Measurements from ENCODE around the gene FMO1. TPM values are rescaled to one million over a fixed set of nuclear protein-coding genes. Genes with fewer than 3 reads are reported as not detected.
"Not testable (repeated sequence)": the region's sequence is repeated elsewhere in the genome, so short reads cannot be mapped to it uniquely, and the experiment has no call there.

FMO1 gene
- total and polyA plus RNA-seq, 7 donors, result 0.03 to 0.30 (median 0.24) TPM; not detected in 3

DNA sequence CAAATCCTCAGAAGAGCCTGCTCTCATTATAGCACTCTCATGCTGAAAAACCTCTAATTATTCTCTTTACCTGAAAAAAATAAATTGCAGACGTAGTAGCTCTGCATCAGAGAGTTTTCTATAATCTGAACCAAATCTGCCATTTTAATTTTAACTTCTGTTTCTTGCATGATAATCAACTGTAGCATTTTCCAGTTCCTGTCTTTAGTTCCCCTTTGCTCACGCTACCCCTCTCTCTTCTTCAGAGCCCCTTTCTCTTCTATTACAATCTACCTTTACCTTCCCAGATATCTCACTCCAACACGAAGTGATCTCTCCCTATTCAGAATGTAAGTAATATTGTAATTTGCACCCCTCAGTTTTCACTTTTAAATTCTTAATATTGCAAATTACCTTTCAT is 31.4 kb downstream of the FMO1 start:
- Histone ChIP-seq H3K27ac (no peak overlapping the region), H3K27me3 (ENCODE audit: insufficient read depth in 3 of 3, low read length in 2 of 3) (no peaks in the 10 kb centered on the region), H3K4me1 (no peaks in the 10 kb centered on the region), H3K36me3 (ENCODE audit: insufficient read depth in 1 of 2, low read depth in 1 of 2) (no peaks in the 10 kb centered on the region), H3K9me3 (no peaks in the 10 kb centered on the region), H3K4me3 (no peak overlapping the region)
- no peak for TF ChIP-seq CTCF (IDR thresholded peaks at IDR 0.05)
- intact Hi-C loops (cut with DNase I), result no loop called here
- DNase-seq (no peak), ATAC-seq (no peak)
- WGBS, 3 donors, result 76 to 79% (median 77%) methylated on average over 3 of the region's 3 CpGs

DNA sequence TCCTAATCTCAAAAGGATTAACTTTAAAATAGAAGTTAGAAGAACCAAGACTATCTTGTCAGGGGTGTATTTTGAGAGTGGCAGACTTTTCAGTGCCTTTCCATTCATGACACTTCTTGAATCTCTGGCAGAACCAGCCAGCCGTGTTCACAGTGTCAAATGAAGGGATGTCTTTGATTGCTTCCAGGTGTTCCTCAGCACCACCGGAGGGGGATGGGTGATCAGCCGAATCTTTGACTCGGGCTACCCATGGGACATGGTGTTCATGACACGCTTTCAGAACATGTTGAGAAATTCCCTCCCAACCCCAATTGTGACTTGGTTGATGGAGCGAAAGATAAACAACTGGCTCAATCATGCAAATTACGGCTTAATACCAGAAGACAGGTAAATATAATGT is 32.3 kb downstream of the FMO1 start:
- 77 to 80% (median 80%) methylated on average over 7 of the region's 7 CpGs for WGBS, 3 donors
- no peak for TF ChIP-seq CTCF (IDR thresholded peaks at IDR 0.05)
- DNase-seq, result no peak
- no peaks in the 10 kb centered on the region for H3K9me3 ChIP-seq
- no peaks in the 10 kb centered on the region for H3K36me3 ChIP-seq (ENCODE audit: insufficient read depth in 1 of 2, low read depth in 1 of 2)
- no peak overlapping the region for H3K4me3 ChIP-seq
- intact Hi-C loops (cut with DNase I), result no loop called here
- H3K27me3 ChIP-seq (ENCODE audit: insufficient read depth in 3 of 3, low read length in 2 of 3), result no peaks in the 10 kb centered on the region
- H3K27ac ChIP-seq, result no peak overlapping the region
- no peaks in the 10 kb centered on the region for H3K4me1 ChIP-seq
- no peak for ATAC-seq

DNA sequence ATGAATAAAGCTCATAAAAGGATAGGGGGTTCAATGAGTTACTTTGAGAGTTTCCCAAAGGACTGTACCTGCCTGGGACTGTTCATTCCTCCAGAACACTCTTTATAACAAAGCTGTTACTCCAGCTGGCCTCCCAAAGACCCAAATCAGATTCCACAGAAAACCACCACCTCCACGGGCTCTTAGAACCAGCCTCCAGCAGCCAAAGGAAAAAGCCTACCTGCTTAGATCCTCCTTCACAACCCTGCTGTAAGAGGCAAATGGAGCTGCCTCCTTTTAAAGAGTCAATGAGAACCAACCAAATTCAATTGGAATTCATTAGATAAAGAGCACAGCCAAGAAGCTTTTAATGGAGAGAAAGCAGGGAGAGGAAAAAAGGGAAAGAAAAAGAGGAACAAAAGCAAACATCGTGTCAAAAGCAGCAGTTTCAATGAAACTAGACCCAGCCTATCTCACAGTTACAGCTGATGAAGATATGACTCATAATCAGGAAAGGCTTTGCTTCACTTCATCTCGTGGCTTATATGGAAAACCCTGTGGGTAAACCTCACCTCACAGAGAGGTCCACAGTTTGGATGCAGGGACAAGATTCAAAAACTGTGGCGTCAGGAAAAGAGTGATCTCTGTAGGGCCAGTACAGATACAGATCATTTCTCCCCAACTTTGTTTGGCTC is 37.9 kb downstream of the FMO1 start:
- ATAC-seq, result no peak
- TF ChIP-seq CTCF (IDR thresholded peaks at IDR 0.05), result no peak
- intact Hi-C loops (cut with DNase I), result no loop called here

GRCh38 chr1:171290621-171291020 is 42.3 kb downstream of the FMO1 start:
- no peak for DNase-seq
- no peak for ATAC-seq
- Histone ChIP-seq H3K4me3 (no peak overlapping the region), H3K4me1 (no peaks in the 10 kb centered on the region), H3K27ac (no peak overlapping the region), H3K9me3 (no peaks in the 10 kb centered on the region), H3K36me3 (ENCODE audit: insufficient read depth in 1 of 2, low read depth in 1 of 2) (no peaks in the 10 kb centered on the region), H3K27me3 (ENCODE audit: insufficient read depth in 3 of 3, low read length in 2 of 3) (no peaks in the 10 kb centered on the region)
- no peak for TF ChIP-seq CTCF (IDR thresholded peaks at IDR 0.05)
- intact Hi-C loops (cut with DNase I), result no loop called here
- 63 to 73% (median 66%) methylated on average over 2 of the region's 2 CpGs for WGBS, 3 donors

More for the DNA sequence above, 37.9 kb downstream of the FMO1 start:
- no peak overlapping the region for H3K4me3 ChIP-seq
- no peaks in the 10 kb centered on the region for H3K36me3 ChIP-seq (ENCODE audit: insufficient read depth in 1 of 2, low read depth in 1 of 2)
- WGBS, 3 donors, result 65 to 77% (median 66%) methylated on average over 4 of the region's 4 CpGs
- H3K4me1 ChIP-seq, result no peaks in the 10 kb centered on the region
- no peak for DNase-seq
- no peaks in the 10 kb centered on the region for H3K9me3 ChIP-seq
- H3K27ac ChIP-seq, result no peak overlapping the region
- no peaks in the 10 kb centered on the region for H3K27me3 ChIP-seq (ENCODE audit: insufficient read depth in 3 of 3, low read length in 2 of 3)

- Histone ChIP-seq H3K27me3 (ENCODE audit: insufficient read depth in 3 of 3, low read length in 2 of 3) (no peaks in the 10 kb centered on the region), H3K9me3 (no peaks in the 10 kb centered on the region), H3K4me1 (no peaks in the 10 kb centered on the region), H3K36me3 (ENCODE audit: insufficient read depth in 1 of 2, low read depth in 1 of 2) (no peaks in the 10 kb centered on the region), H3K27ac (no peak overlapping the region), H3K4me3 (no peak overlapping the region)
- TF ChIP-seq CTCF (IDR thresholded peaks at IDR 0.05), result no peak
- 11 to 21% (median 17%) methylated on average over 1 of the region's 1 CpG for WGBS, 3 donors
- intact Hi-C loops (cut with DNase I), result no loop called here
- no peak for DNase-seq
- no peak for ATAC-seq
These were observed 44.5 kb downstream of the FMO1 start for GRCh38 chr1:171292799-171293198.

DNA sequence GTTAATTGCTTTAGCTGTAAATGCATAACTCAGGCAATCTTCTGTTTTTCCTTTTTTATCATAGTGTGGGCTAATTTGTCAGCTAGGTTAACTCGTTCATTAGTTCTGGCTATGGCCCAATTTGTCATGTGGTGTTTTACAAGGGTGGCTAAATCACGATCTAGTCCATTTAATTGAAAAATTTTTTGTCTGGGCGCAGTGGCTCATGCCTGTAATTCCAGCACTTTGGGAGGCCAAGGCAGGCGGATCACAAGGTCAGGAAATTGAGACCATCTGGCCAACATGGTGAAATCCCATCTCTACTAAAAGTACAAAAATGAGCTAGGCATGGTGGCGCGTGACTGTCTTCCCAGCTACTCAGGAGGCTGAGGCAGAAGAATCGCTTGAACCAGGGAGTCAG is 47.1 kb downstream of the FMO1 start:
- H3K27ac ChIP-seq; H3K27me3 ChIP-seq (ENCODE audit: insufficient read depth in 3 of 3, low read length in 2 of 3); intact Hi-C loops (cut with DNase I); ATAC-seq; DNase-seq; H3K4me3 ChIP-seq; H3K4me1 ChIP-seq; H3K9me3 ChIP-seq; H3K36me3 ChIP-seq (ENCODE audit: insufficient read depth in 1 of 2, low read depth in 1 of 2): not testable (repeated sequence)
- 48 to 61% (median 51%) methylated on average over 7 of the region's 7 CpGs for WGBS, 3 donors
